GM19193 (cell line): ENCODE data around the gene NYNRIN.

Experiments used
- POLR2A ChIP-seq: IDR thresholded peaks from 4 replicates; pipeline ENCODE4 v1.6.1; 2011; ENCODE audit not compliant: insufficient read depth, insufficient read length; ENCODE audit errors: extremely low read depth

The NYNRIN gene

GRCh38 chr14:24415421-24416253 is 16.8 kb downstream of the NYNRIN start:
- no peak for TF ChIP-seq POLR2A

- no peak for TF ChIP-seq POLR2A
Measured at GRCh38 chr14:24416254-24416931, 17.6 kb downstream of the NYNRIN start.

DNA sequence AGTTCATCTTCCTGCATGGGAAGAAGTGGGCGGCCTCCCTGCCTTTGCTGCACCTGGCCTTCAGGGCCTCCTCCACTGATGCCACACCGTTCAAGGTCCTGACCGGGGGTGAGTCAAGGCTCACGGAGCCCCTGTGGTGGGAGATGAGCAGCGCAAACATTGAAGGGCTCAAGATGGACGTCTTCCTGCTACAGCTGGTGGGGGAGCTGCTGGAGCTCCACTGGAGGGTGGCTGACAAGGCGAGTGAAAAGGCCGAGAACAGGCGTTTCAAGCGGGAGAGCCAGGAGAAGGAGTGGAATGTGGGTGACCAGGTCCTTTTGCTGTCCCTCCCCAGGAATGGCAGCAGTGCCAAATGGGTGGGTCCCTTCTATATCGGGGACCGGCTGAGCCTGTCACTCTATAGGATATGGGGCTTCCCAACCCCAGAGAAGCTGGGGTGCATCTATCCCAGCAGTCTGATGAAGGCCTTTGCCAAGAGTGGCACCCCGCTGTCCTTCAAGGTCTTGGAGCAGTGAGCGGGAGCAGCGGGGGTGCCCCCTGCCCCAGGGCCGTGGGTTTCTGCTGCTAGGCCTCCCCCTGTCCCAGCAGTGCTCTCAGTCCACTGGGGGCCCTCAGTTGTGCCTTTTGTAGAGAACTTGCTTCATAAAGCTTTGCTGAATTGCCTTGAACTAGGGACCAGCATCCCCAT is 18.3 kb downstream of the NYNRIN start:
- no peak for TF ChIP-seq POLR2A

GRCh38 chr14:24417832-24418491 is 19.2 kb downstream of the NYNRIN start:
- TF ChIP-seq POLR2A, result no peak

- no peak for TF ChIP-seq POLR2A
Measured at GRCh38 chr14:24418492-24418873, 19.7 kb downstream of the NYNRIN start.

- no peak for TF ChIP-seq POLR2A
Measured at GRCh38 chr14:24422261-24422660, 23.5 kb downstream of the NYNRIN start.

DNA sequence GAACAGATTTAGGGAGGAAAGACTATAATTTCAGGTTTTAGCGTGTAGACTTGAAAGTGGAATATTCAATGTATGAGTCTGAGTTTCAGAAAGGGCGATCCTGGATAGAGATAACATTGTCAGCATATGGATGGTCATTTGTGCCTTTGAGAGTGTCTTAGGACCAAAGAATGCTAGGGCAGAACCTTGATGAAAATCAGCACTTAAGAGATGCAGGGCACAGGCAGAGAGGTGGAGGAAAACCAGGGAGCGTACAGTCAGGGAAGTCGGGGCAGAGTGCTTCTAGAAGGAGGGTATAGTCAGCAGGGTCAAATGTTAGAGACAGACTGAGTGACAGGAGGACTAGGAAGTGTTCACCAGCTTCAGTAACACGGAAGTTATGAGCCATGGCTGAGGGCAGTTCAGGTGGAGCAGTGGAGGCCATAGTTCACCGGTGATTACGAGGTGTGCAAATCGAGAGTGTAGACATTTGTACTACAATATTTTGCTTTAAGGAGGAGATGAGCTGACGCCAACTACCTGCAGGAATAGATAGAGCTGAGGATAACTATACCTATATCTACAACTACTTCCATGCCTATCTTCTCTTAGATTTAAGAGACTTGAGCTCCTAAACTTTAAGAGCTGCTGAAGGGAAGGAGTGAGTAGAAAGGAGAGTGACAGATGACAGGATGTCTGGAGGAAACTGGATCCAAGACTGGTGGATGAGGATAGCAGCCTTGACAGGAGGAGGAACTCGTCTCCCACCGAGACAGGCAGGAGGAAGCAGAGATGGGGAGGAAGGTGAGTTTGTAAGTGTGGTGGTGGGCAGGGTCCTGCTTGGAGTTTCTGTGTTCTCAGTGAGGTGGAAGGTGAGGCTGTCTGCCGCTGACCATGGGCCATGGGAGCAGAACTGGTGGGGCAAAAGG is 24.1 kb downstream of the NYNRIN start:
- TF ChIP-seq POLR2A, result no peak

- no peak for TF ChIP-seq POLR2A
Measured at GRCh38 chr14:24425704-24426103, 26.9 kb downstream of the NYNRIN start.

GRCh38 chr14:24426150-24426911 is 27.5 kb downstream of the NYNRIN start:
- no peak for TF ChIP-seq POLR2A

GRCh38 chr14:24426912-24427536 is 28.2 kb downstream of the NYNRIN start:
- TF ChIP-seq POLR2A, result no peak

DNA sequence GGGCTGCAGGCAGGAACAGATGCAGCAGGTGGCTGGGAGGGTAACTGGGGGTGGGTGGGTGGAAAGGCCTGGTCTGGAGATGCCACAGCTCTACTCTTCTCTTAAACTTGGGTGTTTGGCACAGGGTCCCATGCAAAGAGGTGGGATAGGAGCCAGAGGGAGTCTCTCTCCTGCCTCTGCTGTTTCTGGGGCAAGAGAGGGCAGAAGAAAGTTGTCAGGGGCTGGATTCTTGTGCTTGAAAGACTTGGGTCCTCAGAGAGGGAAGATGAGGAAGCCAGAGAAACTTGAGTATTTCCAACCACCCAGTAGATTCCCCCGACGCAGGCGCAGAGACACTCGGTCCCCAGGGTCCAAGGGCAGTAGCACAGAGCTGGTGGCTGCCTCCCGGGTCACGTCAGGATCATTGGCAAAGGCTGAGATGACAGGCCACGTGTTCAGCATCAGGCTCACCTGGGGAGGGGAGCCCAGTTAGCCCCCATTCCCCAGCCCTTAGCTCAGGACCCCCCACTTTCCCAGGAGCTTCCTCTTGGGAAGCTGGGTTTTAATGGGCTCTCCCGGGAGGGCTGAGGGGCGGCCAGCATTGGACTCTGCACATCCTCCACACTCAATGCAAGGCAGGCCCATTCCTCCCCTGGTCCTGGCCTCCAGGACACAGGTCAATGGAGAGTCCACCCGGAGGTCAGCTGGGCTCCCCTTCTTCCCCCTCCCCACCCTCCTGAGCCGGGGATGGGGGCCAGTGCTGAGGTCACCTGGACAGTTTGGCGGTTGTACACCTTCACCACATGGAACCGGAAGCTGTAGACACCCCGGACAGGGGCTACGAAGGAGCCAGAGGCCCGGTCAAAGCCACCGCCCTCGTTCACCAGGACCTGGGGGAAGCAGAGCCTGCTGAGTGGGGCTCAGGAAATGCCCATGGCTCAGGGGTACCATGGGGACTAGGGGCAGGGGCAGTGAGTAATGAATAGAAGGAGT is 29.0 kb downstream of the NYNRIN start:
- TF ChIP-seq POLR2A, result no peak
